HepG2 (cell line): ENCODE results near the gene TAGLN2. TPM values are rescaled to one million over a fixed set of nuclear protein-coding genes. Genes with fewer than 3 reads are reported as not detected.

Experiments used
- ATAC-seq: fragments of 200-7000 bp; cut with Tn5 transposase; 3 replicates; pipeline ENCODE4 v1.9.1; 2020; ENCODE audit warnings: mild to moderate bottlenecking, moderate library complexity
- BruUV-seq: library from RNA; stranded (reverse); fragments of 400-500 nt; replicated peaks from 2 replicates; lab custom pipeline; 2021; lab: Mats Ljungman, UMichigan
- CTCF ChIA-PET: fragments of 300-600 bp; formaldehyde crosslinking; extraction: SDS; loops from one replicate; lab custom pipeline; 2021; ENCODE audit warnings: low total read pairs, inconsistent platforms, low intra/inter-chr PET ratio; lab: Yijun Ruan, JAX
- POLR2A ChIA-PET: fragments of 350-600 bp; sonication (Branson Sonifier 250); formaldehyde crosslinking; loops from one replicate; lab custom pipeline; 2020; ENCODE audit warnings: antibody characterized with exemption, inconsistent platforms; lab: Yijun Ruan, JAX
- DNase-seq: peaks from one replicate; pipeline ENCODE4 v3.0.0-alpha.2; 2015; ENCODE audit warnings: low spot score
- FAIRE-seq: peaks from 3 replicates; lab custom pipeline; 2011; peaks lifted over from hg19 to GRCh38; lab: Jason Lieb, UNC
- H2AFZ ChIP-seq: one replicate; pipeline ENCODE4 v1.6.1; 2011; ENCODE audit warnings: low read length, inconsistent platforms
- H3K27ac ChIP-seq: fragments of 300-600 bp; 3 replicates; pipeline ENCODE4 v1.8.0; 2011; ENCODE audit warnings: mixed run types, mild to moderate bottlenecking, mixed read lengths, low read length, inconsistent platforms; ENCODE audit not compliant: insufficient read depth; ENCODE audit errors: extremely low read length
- H3K27me3 ChIP-seq, 2 experiments: fragments of 200-600 bp in 1 of 2; 2 replicates in 1 of 2; 3 replicates in 1 of 2; pipeline versions ENCODE4 v1.6.0 to v1.8.0; 2011; ENCODE audit warnings: low read length in 2 of 2, mild to moderate bottlenecking in 2 of 2, moderate library complexity in 2 of 2, inconsistent platforms in 1 of 2; ENCODE audit not compliant: insufficient read depth in 2 of 2, control insufficient read depth in 1 of 2
- H3K36me3 ChIP-seq, 2 experiments: fragments of 200-600 bp in 1 of 2; replicated peaks in 1 of 2; 2 replicates in 1 of 2; 3 replicates in 1 of 2; pipeline versions ENCODE4 v1.5.1 to v1.8.0; 2011; ENCODE audit warnings: low read length in 2 of 2, inconsistent platforms in 1 of 2; ENCODE audit not compliant: insufficient read depth in 2 of 2, control insufficient read depth in 1 of 2
- H3K4me1 ChIP-seq: 2 replicates; pipeline ENCODE4 v1.5.1; 2012; ENCODE audit warnings: low read length, inconsistent platforms; ENCODE audit not compliant: insufficient read depth
- H3K4me2 ChIP-seq: 2 replicates; pipeline ENCODE4 v1.6.0; 2011; ENCODE audit warnings: low read depth, low read length, inconsistent platforms
- H3K4me3 ChIP-seq, 3 experiments: fragments of 200-600 bp in 1 of 3; sonication (generic), shearing (Covaris generic) in 1 of 3; replicated peaks in 1 of 3; 2 replicates each; pipeline ENCODE4 v1.5.1; 2011 to 2016; ENCODE audit warnings: low read length in 3 of 3, inconsistent platforms in 2 of 3, low read depth in 2 of 3, mild to moderate bottlenecking in 2 of 3, control low read depth in 1 of 3, mixed read lengths in 1 of 3; ENCODE audit not compliant: insufficient read depth in 1 of 3
- H3K79me2 ChIP-seq: one replicate; pipeline ENCODE4 v1.6.1; 2011; ENCODE audit warnings: low read length, inconsistent platforms; ENCODE audit not compliant: insufficient read depth
- H3K9ac ChIP-seq: 2 replicates; pipeline ENCODE4 v1.6.0; 2011; ENCODE audit warnings: mild to moderate bottlenecking, low read depth, low read length, inconsistent platforms; ENCODE audit not compliant: insufficient read depth
- H3K9me3 ChIP-seq: 2 replicates; pipeline ENCODE4 v1.5.1; 2012; ENCODE audit warnings: mild to moderate bottlenecking, low read length
- H4K20me1 ChIP-seq: 2 replicates; pipeline ENCODE4 v1.6.0; 2011; ENCODE audit warnings: inconsistent platforms, mild to moderate bottlenecking, low read length, moderate library complexity; ENCODE audit not compliant: insufficient read depth
- BCLAF1 ChIP-seq: fragments of 450-650 bp; IDR thresholded peaks from 2 replicates; pipeline ENCODE4 v1.6.1; 2017; ENCODE audit warnings: mild to moderate bottlenecking
- GTF3A ChIP-seq: sonication (generic); formaldehyde crosslinking; conservative IDR thresholded peaks from 2 replicates; pipeline ENCODE4 v1.4.0; 2020; ENCODE audit warnings: mild to moderate bottlenecking, missing genetic modification reagents
- HNF4G ChIP-seq, 2 experiments: sonication (generic) in 1 of 2; formaldehyde crosslinking in 1 of 2; IDR thresholded peaks; 2 replicates each; pipeline versions ENCODE4 v1.4.0 to v1.6.1; 2011 to 2020; ENCODE audit warnings: borderline replicate concordance in 2 of 2, low read depth in 2 of 2, mild to moderate bottlenecking in 2 of 2, low read length in 1 of 2, missing genetic modification reagents in 1 of 2, moderate library complexity in 1 of 2
- KDM4B ChIP-seq: sonication (generic); formaldehyde crosslinking; IDR thresholded peaks from 2 replicates; pipeline ENCODE4 v1.4.0; 2020; ENCODE audit warnings: missing genetic modification reagents
- MTA3 ChIP-seq: sonication (generic); formaldehyde crosslinking; IDR thresholded peaks from 2 replicates; pipeline ENCODE4 v1.4.0; 2020; ENCODE audit warnings: missing genetic modification reagents
- NR1H2 ChIP-seq: sonication (generic); formaldehyde crosslinking; IDR thresholded peaks from 2 replicates; pipeline ENCODE4 v1.8.1; 2022; ENCODE audit warnings: low read depth, missing genetic modification reagents, borderline replicate concordance
- POLR2G ChIP-seq: fragments of 200-400 bp; formaldehyde crosslinking; IDR thresholded peaks from 2 replicates; pipeline ENCODE4 v1.6.1; 2018; ENCODE audit warnings: mild to moderate bottlenecking, low read depth, low read length, moderate library complexity
- SOX13 ChIP-seq, 3 experiments: fragments of 450-650 bp in 1 of 3; sonication (generic) in 1 of 3; formaldehyde crosslinking in 1 of 3; IDR thresholded peaks in 2 of 3; conservative IDR thresholded peaks in 1 of 3; 2 replicates each; pipeline versions ENCODE4 v1.5.0 to v1.6.1; 2016 to 2020; ENCODE audit warnings: antibody characterized with exemption in 1 of 3, mild to moderate bottlenecking in 1 of 3, missing compliant biosample characterization in 1 of 3, missing genetic modification reagents in 1 of 3, moderate library complexity in 1 of 3
- TFDP2 ChIP-seq: sonication (generic); formaldehyde crosslinking; IDR thresholded peaks from 2 replicates; pipeline ENCODE4 v1.4.0; 2020; ENCODE audit warnings: missing genetic modification reagents
- TMF1 ChIP-seq: sonication (generic); formaldehyde crosslinking; IDR thresholded peaks from 2 replicates; pipeline ENCODE4 v1.8.1; 2022; ENCODE audit warnings: low read depth, missing genetic modification reagents
- ZBTB43 ChIP-seq: sonication (generic); formaldehyde crosslinking; conservative IDR thresholded peaks from 2 replicates; pipeline ENCODE4 v1.4.0; 2020; ENCODE audit warnings: missing genetic modification reagents
- ZC3H4 ChIP-seq: sonication (generic); formaldehyde crosslinking; IDR thresholded peaks from 2 replicates; pipeline ENCODE4 v1.4.0; 2020; ENCODE audit warnings: missing genetic modification reagents, borderline replicate concordance
- ZFP36 ChIP-seq: fragments of 150-350 bp; IDR thresholded peaks from 2 replicates; pipeline ENCODE4 v1.6.1; 2018; ENCODE audit warnings: borderline replicate concordance, low read length, low read depth; ENCODE audit not compliant: partially characterized antibody
- ZFX ChIP-seq: sonication (generic); formaldehyde crosslinking; IDR thresholded peaks from 2 replicates; pipeline ENCODE4 v1.4.0; 2020; ENCODE audit warnings: mild to moderate bottlenecking, low read depth, missing genetic modification reagents, moderate library complexity
- ZMYM4 ChIP-seq: sonication (generic); formaldehyde crosslinking; IDR thresholded peaks from 2 replicates; pipeline ENCODE4 v1.8.1; 2023; ENCODE audit warnings: mild to moderate bottlenecking, missing genetic modification reagents
- ZNF136 ChIP-seq: sonication (generic); formaldehyde crosslinking; IDR thresholded peaks from 2 replicates; pipeline ENCODE4 v1.8.1; 2022; ENCODE audit warnings: low read depth, mild to moderate bottlenecking, moderate library complexity, missing genetic modification reagents
- ZNF382 ChIP-seq: sonication (generic); formaldehyde crosslinking; IDR thresholded peaks from 2 replicates; pipeline ENCODE4 v1.5.0; 2020; ENCODE audit warnings: missing genetic modification reagents, mild to moderate bottlenecking, borderline replicate concordance
- ZNF530 ChIP-seq: sonication (generic); formaldehyde crosslinking; IDR thresholded peaks from 2 replicates; pipeline ENCODE4 v1.5.0; 2020; ENCODE audit warnings: low read depth, mild to moderate bottlenecking, missing genetic modification reagents
- ZNF709 ChIP-seq: sonication (generic); formaldehyde crosslinking; IDR thresholded peaks from 2 replicates; pipeline ENCODE4 v1.5.0; 2020; ENCODE audit warnings: mild to moderate bottlenecking, missing genetic modification reagents
- ZNF768 ChIP-seq: sonication (generic); formaldehyde crosslinking; IDR thresholded peaks from 2 replicates; pipeline ENCODE4 v1.4.0; 2020; ENCODE audit warnings: missing genetic modification reagents
- WGBS: methylation state at CpG from one replicate; pipeline ENCODE4 v1.1.6; 2017; ENCODE audit warnings: low lambda C conversion rate; 5-methylcytosine and 5-hydroxymethylcytosine counted together
- in situ Hi-C: cut with HindIII; loops from 2 replicates; pipeline ENCODE4 v1.10.0; 2017; ENCODE audit warnings: low pct_unique_long_range_greater_than_20kb; ENCODE audit not compliant: extremely low pct_ligation_motif_present
- intact Hi-C: fragments of 100-400 bp; cut with micrococcal nuclease; formaldehyde crosslinking; loops from one replicate; pipeline ENCODE4 v1.10.0; 2022; ENCODE audit not compliant: unreplicated experiment
- polyA plus RNA-seq, 8 experiments: library from polyadenylated mRNA; depleted of rRNA in 3 of 8; stranded (reverse) in 7 of 8; unstranded in 1 of 8; fragments of >200 nt; fragmentation: Illumina TruSeq in 4 of 8; extraction: Trizol in 4 of 8; gene quantifications; 2 replicates each; pipeline versions ENCODE4 v1.2.1 to v1.2.3, GENCODE V29; 2011 to 2016; ENCODE audit warnings: low read depth in 4 of 8, missing spikeins in 1 of 8, mixed read lengths in 1 of 8; ENCODE audit not compliant: insufficient read depth in 1 of 8
- total RNA-seq, 5 experiments: library from RNA; depleted of rRNA; stranded (reverse); fragments of >200 nt; fragmentation: Illumina TruSeq; extraction: Trizol; gene quantifications; 2 replicates each; pipeline ENCODE4 v1.2.3, GENCODE V29; 2016; ENCODE audit warnings: low read depth in 1 of 5

The TAGLN2 gene
- total and polyA plus RNA-seq, 2 of the 13 experiments (the other 11 are each of a cell fraction or from before 2014, with no cell fraction given): 6.7 to 17.2 TPM

- CTCF ChIA-PET: no interaction called here
- in situ Hi-C loops: no loop called here
- no peak overlapping the region for H2AFZ ChIP-seq
Measured at GRCh38 chr1:159895286-159895685, 30.0 kb downstream of the TAGLN2 start.

More at GRCh38 chr1:159895286-159895685, 30.0 kb downstream of the TAGLN2 start:
- ATAC-seq: no peak
- Histone ChIP-seq H3K27ac (no peak overlapping the region), H4K20me1 (no peaks in the 10 kb centered on the region), H3K4me1 (no peaks in the 10 kb centered on the region), H3K27me3 (peaks cover 0 to 3% of the 10 kb centered on the region in 2 experiments; a peak in 2 of 5 replicates)
- BruUV-seq: no TSS peak
- POLR2A ChIA-PET: no interaction called here
- intact Hi-C loops: no loop called here
- TF ChIP-seq ZNF136 (no peak), MTA3 (CRISPR knock-in tag) (no peak), ZFP36 (no peak), NR1H2 (no peak), TMF1 (no peak), ZBTB43 (CRISPR knock-in tag) (no peak), ZNF530 (CRISPR knock-in tag) (no peak), BCLAF1 (no peak), SOX13 (IDR thresholded peaks at IDR 0.05) (no peak), SOX13 (CRISPR knock-in tag; conservative IDR thresholded peaks at IDR 0.05 in 1 of 2, IDR thresholded peaks at IDR 0.05 in 1 of 2) (no peak), ZFX (no peak), KDM4B (CRISPR knock-in tag) (no peak), TFDP2 (no peak), ZNF768 (CRISPR knock-in tag) (no peak), ZNF709 (CRISPR knock-in tag) (no peak), HNF4G (IDR thresholded peaks at IDR 0.05; ENCODE audit: borderline replicate concordance, low read depth, low read length) (no peak), HNF4G (CRISPR knock-in tag; IDR thresholded peaks at IDR 0.05; ENCODE audit: borderline replicate concordance, low read depth) (no peak), POLR2G (no peak), ZNF382 (CRISPR knock-in tag) (no peak), GTF3A (CRISPR knock-in tag) (no peak), ZC3H4 (CRISPR knock-in tag) (no peak), ZMYM4 (no peak)
- TF ChIP-seq, all 625 proteins: peak for 0
- DNase-seq: no peak
- 0% methylated on average over 3 of the region's 3 CpGs for WGBS
- Histone ChIP-seq H3K9me3 (no peaks in the 10 kb centered on the region), H3K4me3 (no peak overlapping the region), H3K4me2 (no peak overlapping the region), H3K79me2 (no peaks in the 10 kb centered on the region), H3K9ac (no peak overlapping the region), H3K36me3 (no peaks in the 10 kb centered on the region)
- no peak for FAIRE-seq
